AG20443 (cell line): Measurements from ENCODE around the gene SFTPB.

Source experiments
- DNase-seq: peaks from one replicate; pipeline ENCODE4 v3.0.0; 2012; ENCODE audit warnings: low spot score, mixed read lengths

The SFTPB gene

GRCh38 chr2:85611705-85612587, 56.1 kb downstream of the SFTPB start, which contains the start of gene C2orf68:
Gene C2orf68, minus strand, starts transcription at chr2:85612066. Its CDS starts 82 bp downstream, at chr2:85611984.
- peak; percentile 95 for DNase-seq

- no peak for DNase-seq
Measured at GRCh38 chr2:85611217-85611704, 56.7 kb downstream of the SFTPB start.
